ENCODE measurements around the gene CYSTM1.

The CYSTM1 gene

GRCh38 chr5:140133514-140134167 lies 41.3 kb upstream of the CYSTM1 start:
- no peak for TF ChIP-seq CTCF (IDR thresholded peaks at IDR 0.05)

GRCh38 chr5:140134277-140134935 lies 40.6 kb upstream of the CYSTM1 start:
- H3K4me3 ChIP-seq, result no peak overlapping the region
- no peak for DNase-seq (ENCODE audit: low spot score)
- no peak for TF ChIP-seq CTCF (IDR thresholded peaks at IDR 0.05)
- no peak overlapping the region for H3K27ac ChIP-seq

More at GRCh38 chr5:140133514-140134167, 41.3 kb upstream of the CYSTM1 start:
- H3K4me3 ChIP-seq, result no peak overlapping the region
- no peak overlapping the region for H3K27ac ChIP-seq
- no peak for DNase-seq (ENCODE audit: low spot score)

GRCh38 chr5:140135127-140135526 lies 39.9 kb upstream of the CYSTM1 start:
- no peak for TF ChIP-seq CTCF (IDR thresholded peaks at IDR 0.05)
- Histone ChIP-seq H3K27ac (no peak overlapping the region), H3K4me3 (no peak overlapping the region)
- no peak for DNase-seq (ENCODE audit: low spot score)

GRCh38 chr5:140136624-140137023 lies 38.4 kb upstream of the CYSTM1 start:
- DNase-seq (ENCODE audit: low spot score), result no peak
- no peak for TF ChIP-seq CTCF (IDR thresholded peaks at IDR 0.05)
- no peak overlapping the region for H3K4me3 ChIP-seq
- no peak overlapping the region for H3K27ac ChIP-seq

GRCh38 chr5:140140435-140140834 lies 34.6 kb upstream of the CYSTM1 start:
- H3K4me3 ChIP-seq, result no peak overlapping the region
- no peak for DNase-seq (ENCODE audit: low spot score)
- TF ChIP-seq CTCF (IDR thresholded peaks at IDR 0.05), result no peak
- no peak overlapping the region for H3K27ac ChIP-seq

- Histone ChIP-seq H3K4me3 (no peak overlapping the region), H3K27ac (no peak overlapping the region)
- no peak for DNase-seq (ENCODE audit: low spot score)
- TF ChIP-seq CTCF (IDR thresholded peaks at IDR 0.05), result no peak
Measured at GRCh38 chr5:140141241-140141640, 33.7 kb upstream of the CYSTM1 start.

GRCh38 chr5:140142246-140142645 lies 32.7 kb upstream of the CYSTM1 start:
- no peak for TF ChIP-seq CTCF (IDR thresholded peaks at IDR 0.05)
- no peak overlapping the region for H3K4me3 ChIP-seq
- no peak for DNase-seq (ENCODE audit: low spot score)
- no peak overlapping the region for H3K27ac ChIP-seq
